ENCODE data around the gene TMSB4X. TPM values are rescaled to one million over a fixed set of nuclear protein-coding genes. Genes with fewer than 3 reads are reported as not detected.
"Not testable (repeated sequence)": the region's sequence is repeated elsewhere in the genome, so short reads cannot be mapped to it uniquely, and the experiment has no call there.

Gene TMSB4X
- 6,544 and 6,612 TPM in 2 replicates for total RNA-seq

DNA sequence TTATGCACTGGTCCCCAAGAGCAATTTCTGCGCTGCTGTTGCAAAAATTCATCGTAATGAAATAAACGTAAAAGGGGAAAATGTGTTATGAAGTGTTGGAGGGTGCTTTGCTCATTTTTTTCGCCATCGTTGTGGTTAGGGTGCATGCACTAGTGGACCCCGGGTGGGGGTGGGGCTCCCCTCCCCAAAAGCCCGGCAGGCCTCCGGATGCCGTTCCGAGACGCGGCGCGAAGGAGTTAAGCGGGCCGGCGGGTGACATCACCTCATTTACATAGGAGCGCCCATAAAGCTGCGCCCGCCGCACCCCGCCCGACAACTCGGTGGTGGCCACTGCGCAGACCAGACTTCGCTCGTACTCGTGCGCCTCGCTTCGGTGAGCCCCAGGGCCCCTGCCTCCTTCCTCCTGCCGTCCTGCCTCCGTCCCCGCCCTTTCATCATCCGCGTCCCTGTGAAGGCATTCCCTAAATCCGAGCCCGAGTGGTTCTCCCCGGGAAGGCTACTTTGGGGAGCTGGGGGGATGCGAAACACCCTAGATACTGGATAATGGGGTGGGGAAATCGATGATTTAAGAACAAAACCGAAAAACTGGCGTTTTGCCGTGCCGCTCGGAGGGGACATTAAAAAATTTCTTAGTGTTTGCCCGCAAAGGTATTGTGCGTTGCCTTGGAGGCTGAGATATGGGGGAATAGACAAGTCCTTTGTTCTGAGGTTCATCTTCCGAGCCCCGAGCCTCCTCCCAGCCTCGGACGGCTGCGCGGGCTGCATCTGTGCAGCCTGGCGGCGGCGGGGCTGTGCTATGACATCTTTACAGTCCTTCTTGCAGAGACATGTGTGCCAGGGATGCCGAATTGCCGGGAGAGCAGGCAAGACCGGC is at the start of gene TMSB4X:
TSS of gene TMSB4X (plus strand) at position 315 of the 874 bp plus-strand sequence.
- H3K9me3 Mint-ChIP-seq: no peaks in the 10 kb centered on the region
- H3K36me3 Mint-ChIP-seq (ENCODE audit: low read depth): peaks cover 34% of the 10 kb centered on the region
- peak; percentile 83 for DNase-seq (ENCODE audit: low spot score)
- no peaks in the 10 kb centered on the region for H3K27me3 Mint-ChIP-seq (ENCODE audit: insufficient read depth)
- peak within 1 kb of the TSS; percentile 97 for H3K4me3 Mint-ChIP-seq
- peak within 1 kb of the TSS; percentile 98 for H3K27ac Mint-ChIP-seq
- intact Hi-C loops (cut with micrococcal nuclease): loop anchor here (1.0 to 10.0 kb wide), 7 partner anchors 9 to 1050 kb away; partner anchors contain the start of genes GEMIN8, OFD1 and TRAPPC2
- H3K4me1 Mint-ChIP-seq (ENCODE audit: low read depth): peaks cover 50% of the 10 kb centered on the region

DNA sequence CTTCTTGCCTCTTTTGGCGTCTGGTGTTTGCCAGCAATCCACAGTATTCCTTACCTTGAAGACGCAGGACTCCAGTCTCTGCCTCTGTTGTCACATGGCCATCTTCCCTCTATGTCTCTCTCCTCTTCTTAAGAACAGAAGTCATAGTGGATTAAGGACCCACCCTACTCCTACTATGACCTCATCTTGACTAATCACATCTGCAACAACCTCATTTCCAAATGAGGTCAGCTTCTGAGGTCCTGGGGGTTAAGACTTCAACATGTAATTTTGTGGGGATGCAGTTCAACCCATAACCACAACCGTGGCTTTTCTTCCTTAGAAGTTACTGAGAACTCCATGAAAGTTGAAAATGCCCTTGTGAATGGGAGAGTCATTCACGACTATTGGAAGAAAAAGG is 45.2 kb upstream of the TMSB4X start:
- Mint-ChIP-seq H3K36me3 (ENCODE audit: low read depth) (no peaks in the 10 kb centered on the region), H3K9me3 (peaks cover 3% of the 10 kb centered on the region), H3K4me3 (no peak overlapping the region), H3K27ac (no peak overlapping the region), H3K27me3 (ENCODE audit: insufficient read depth) (peaks cover 2% of the 10 kb centered on the region), H3K4me1 (ENCODE audit: low read depth) (no peaks in the 10 kb centered on the region)
- intact Hi-C loops (cut with micrococcal nuclease): no loop called here
- no peak for DNase-seq (ENCODE audit: low spot score)

DNA sequence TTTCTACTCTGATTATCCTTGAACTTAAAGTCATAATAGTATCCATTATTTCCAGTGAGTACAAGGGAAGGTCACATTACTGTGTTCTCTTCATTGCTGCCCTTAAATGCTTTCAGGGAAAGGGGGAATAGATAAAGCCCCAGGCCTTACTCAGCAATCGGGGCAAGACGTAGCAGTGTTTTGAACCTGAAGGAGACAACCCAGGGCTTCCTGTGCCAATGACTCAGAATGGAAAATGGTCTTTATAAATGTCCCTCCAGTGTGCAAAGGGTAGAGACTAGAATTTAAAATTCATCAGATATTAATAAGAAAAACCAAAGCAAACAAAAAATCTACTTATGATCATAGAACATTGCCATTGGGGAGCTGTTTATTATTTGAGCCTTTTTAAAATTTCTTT is 44.8 kb upstream of the TMSB4X start:
- Mint-ChIP-seq H3K4me1 (ENCODE audit: low read depth) (no peaks in the 10 kb centered on the region), H3K27ac (no peak overlapping the region), H3K4me3 (no peak overlapping the region), H3K9me3 (peaks cover 1% of the 10 kb centered on the region), H3K36me3 (ENCODE audit: low read depth) (no peaks in the 10 kb centered on the region), H3K27me3 (ENCODE audit: insufficient read depth) (peaks cover under 1% of the 10 kb centered on the region)
- no peak for DNase-seq (ENCODE audit: low spot score)
- intact Hi-C loops (cut with micrococcal nuclease): no loop called here

DNA sequence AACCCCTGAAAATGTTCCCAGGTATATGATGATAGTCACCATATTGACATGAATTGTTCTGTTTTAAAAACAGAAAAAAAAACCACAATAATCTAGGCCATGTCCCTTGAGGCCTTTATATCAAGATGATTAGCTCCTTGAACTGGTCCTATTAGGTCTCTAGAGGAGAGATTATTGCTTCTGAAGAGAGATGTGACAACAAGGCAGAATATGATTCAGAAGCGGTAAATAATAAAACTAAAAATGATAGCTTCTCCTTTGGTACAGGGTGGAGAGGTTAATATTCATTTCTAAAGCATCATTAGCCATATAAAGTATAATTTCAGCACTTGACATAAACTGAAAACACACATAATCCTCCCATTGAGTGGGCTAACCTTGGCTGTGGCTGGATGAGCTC is 42.7 kb upstream of the TMSB4X start:
- Mint-ChIP-seq H3K4me1 (ENCODE audit: low read depth) (no peaks in the 10 kb centered on the region), H3K4me3 (no peak overlapping the region), H3K36me3 (ENCODE audit: low read depth) (no peaks in the 10 kb centered on the region), H3K27ac (no peak overlapping the region), H3K27me3 (ENCODE audit: insufficient read depth) (no peaks in the 10 kb centered on the region), H3K9me3 (no peaks in the 10 kb centered on the region)
- DNase-seq (ENCODE audit: low spot score): no peak
- intact Hi-C loops (cut with micrococcal nuclease): no loop called here

DNA sequence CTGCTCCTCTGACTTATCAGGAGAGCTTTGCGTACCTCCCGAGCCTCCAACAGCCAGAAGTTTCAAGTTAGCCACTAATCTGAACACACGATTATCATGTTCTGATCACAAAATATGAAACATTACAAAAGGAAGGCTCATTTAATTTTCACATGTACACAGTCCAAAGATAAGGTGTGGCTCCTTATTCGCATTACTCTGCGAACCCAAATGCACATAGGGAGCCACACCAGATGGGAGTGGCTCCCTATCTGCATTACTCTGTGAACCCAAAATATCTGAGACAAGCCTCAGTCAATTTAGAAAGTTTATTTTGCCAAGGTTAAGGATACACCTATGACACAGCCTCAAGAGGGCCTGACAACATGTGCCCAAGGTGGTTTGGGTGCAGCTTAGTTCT is 40.1 kb upstream of the TMSB4X start:
- intact Hi-C loops (cut with micrococcal nuclease): no loop called here
- Mint-ChIP-seq H3K9me3 (no peaks in the 10 kb centered on the region), H3K27ac (no peak overlapping the region), H3K27me3 (ENCODE audit: insufficient read depth) (no peaks in the 10 kb centered on the region), H3K4me3 (no peak overlapping the region), H3K4me1 (ENCODE audit: low read depth) (no peaks in the 10 kb centered on the region), H3K36me3 (ENCODE audit: low read depth) (no peaks in the 10 kb centered on the region)
- DNase-seq (ENCODE audit: low spot score): no peak

DNA sequence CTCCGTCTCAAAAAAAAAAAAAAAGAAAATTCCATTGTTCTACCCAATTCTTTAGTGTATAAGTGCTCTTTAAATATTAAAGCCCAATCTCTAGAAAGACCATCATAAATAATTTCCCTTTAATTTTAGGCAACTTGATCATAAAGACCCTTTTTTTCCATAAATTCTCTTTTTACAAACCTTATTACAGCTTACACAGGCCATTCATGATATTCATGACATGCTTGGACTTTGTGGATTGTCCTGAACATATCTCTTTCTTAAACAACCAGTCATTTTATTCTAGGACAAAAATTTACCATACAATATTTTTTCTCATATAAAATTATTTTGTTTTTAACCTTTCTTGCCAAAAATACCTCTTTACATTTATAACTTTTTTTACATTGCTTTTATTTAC is 38.0 kb upstream of the TMSB4X start:
- intact Hi-C loops (cut with micrococcal nuclease): no loop called here
- no peak overlapping the region for H3K4me3 Mint-ChIP-seq
- no peak for DNase-seq (ENCODE audit: low spot score)
- H3K4me1 Mint-ChIP-seq (ENCODE audit: low read depth): no peaks in the 10 kb centered on the region
- H3K27me3 Mint-ChIP-seq (ENCODE audit: insufficient read depth): no peaks in the 10 kb centered on the region
- H3K9me3 Mint-ChIP-seq: no peaks in the 10 kb centered on the region
- no peak overlapping the region for H3K27ac Mint-ChIP-seq
- H3K36me3 Mint-ChIP-seq (ENCODE audit: low read depth): no peaks in the 10 kb centered on the region

DNA sequence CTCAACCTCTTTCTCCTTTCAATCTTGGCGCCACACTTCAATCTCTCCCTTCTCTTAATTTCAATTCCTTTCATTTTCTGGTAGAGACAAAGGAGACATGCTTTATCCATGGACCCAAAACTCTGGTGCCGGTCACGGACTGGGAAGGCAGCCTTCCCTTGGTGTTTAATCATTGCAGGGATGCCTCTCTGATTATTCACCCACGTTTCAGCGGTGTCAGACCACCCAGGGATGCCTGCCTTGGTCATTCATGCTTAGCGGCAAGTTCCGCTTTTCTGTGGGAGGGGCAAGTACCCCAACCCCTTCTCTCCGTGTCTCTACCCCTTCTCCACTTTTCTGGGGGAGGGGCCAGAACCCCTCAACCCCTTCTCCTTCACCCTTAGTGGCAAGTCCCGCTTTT is 34.4 kb upstream of the TMSB4X start:
- H3K4me3 Mint-ChIP-seq; H3K27ac Mint-ChIP-seq; H3K36me3 Mint-ChIP-seq (ENCODE audit: low read depth); intact Hi-C loops (cut with micrococcal nuclease); H3K27me3 Mint-ChIP-seq (ENCODE audit: insufficient read depth); H3K4me1 Mint-ChIP-seq (ENCODE audit: low read depth); H3K9me3 Mint-ChIP-seq; DNase-seq (ENCODE audit: low spot score): not testable (repeated sequence)

DNA sequence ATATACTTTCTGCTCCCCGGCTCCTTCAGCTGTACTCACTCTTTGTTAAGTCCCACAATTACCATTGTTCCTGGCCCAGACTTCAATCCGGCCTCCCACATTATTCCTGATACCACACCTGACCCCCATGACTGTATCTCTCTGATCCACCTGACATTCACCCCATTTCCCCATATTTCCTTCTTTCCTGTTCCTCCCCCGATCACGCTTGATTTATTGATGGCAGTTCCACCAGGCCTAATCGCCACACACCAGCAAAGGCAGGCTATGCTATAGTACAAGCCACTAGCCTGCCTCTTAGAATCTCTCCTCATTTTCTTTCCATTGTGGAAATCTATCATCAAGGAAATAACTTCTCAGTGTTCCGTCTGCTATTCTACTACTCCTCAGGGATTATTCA is 31.3 kb upstream of the TMSB4X start:
- H3K9me3 Mint-ChIP-seq; H3K27me3 Mint-ChIP-seq (ENCODE audit: insufficient read depth); H3K36me3 Mint-ChIP-seq (ENCODE audit: low read depth); H3K4me3 Mint-ChIP-seq; intact Hi-C loops (cut with micrococcal nuclease); DNase-seq (ENCODE audit: low spot score); H3K27ac Mint-ChIP-seq: not testable (repeated sequence)
- peaks cover 27% of the 10 kb centered on the region for H3K4me1 Mint-ChIP-seq (ENCODE audit: low read depth)

DNA sequence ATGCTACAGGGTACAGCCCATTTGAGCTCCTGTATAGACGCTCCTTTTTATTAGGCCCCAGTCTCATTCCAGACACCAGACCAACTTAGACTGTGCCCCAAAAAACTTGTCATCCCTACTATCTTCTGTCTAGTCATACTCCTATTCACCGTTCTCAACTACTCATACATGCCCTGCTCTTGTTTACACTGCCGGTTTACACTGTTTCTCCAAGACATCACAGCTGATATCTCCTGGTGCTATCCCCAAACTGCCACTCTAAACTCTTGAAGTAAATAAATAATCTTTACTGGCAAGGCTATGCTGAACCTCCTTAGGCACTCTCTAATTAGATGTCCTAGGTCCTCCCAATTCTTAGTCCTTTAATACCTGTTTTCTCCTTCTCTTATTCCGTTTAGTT is 30.5 kb upstream of the TMSB4X start:
- intact Hi-C loops (cut with micrococcal nuclease); H3K27me3 Mint-ChIP-seq (ENCODE audit: insufficient read depth); H3K27ac Mint-ChIP-seq: not testable (repeated sequence)

DNA sequence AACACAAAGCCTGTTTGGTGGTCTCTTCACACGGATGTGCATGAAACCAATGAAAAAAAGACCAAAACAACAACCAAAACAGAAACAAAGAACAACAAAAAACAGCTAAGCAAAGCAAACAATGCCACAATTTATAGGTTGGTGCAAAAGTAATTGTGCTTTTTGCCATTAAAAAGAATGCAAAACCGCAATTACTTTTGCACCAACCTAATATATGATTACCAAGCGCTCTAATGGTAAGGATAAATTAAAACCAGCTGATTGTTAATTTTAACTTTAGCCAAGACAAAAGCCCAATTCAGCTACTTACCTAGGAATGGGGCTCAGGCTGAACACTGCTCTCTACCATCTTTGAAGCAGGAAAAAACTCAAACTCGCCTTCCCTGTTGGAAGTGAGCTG is 29.4 kb upstream of the TMSB4X start:
- Mint-ChIP-seq H3K4me3 (no peak overlapping the region), H3K27ac (no peak overlapping the region), H3K27me3 (ENCODE audit: insufficient read depth) (no peaks in the 10 kb centered on the region), H3K36me3 (ENCODE audit: low read depth) (no peaks in the 10 kb centered on the region), H3K9me3 (no peaks in the 10 kb centered on the region), H3K4me1 (ENCODE audit: low read depth) (peaks cover 46% of the 10 kb centered on the region)
- no peak for DNase-seq (ENCODE audit: low spot score)
- intact Hi-C loops (cut with micrococcal nuclease): loop anchor here (5.0 kb wide), 2 partner anchors 312 to 432 kb away; no protein-coding TSS in a partner anchor

More for the DNA sequence above, 30.5 kb upstream of the TMSB4X start:
- not testable (repeated sequence) for H3K4me3 Mint-ChIP-seq; DNase-seq (ENCODE audit: low spot score); H3K36me3 Mint-ChIP-seq (ENCODE audit: low read depth); H3K9me3 Mint-ChIP-seq
- peaks cover 36% of the 10 kb centered on the region for H3K4me1 Mint-ChIP-seq (ENCODE audit: low read depth)

DNA sequence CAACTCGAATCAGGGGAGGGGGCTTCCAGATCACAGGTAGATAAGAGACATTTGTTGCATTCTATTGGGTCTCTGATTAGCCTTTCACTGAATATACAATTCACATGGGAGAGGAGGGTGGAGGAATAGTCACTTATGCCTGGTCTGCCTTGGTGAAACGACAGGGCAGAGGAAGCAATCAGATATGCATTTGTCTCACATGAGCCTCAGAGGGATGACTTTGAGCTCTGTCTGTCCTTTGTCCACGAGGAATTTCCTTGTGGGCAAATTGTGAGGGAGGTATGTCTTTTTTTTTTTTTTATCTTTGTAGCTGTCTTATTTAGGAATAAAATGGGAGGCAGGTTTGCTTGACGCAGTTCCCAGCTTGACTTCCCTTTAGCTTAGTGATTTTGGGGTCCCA is 28.5 kb upstream of the TMSB4X start:
- Mint-ChIP-seq H3K4me1 (ENCODE audit: low read depth) (peaks cover 55% of the 10 kb centered on the region), H3K27me3 (ENCODE audit: insufficient read depth) (no peaks in the 10 kb centered on the region), H3K9me3 (no peaks in the 10 kb centered on the region), H3K4me3 (peak overlapping the region; percentile 49), H3K36me3 (ENCODE audit: low read depth) (no peaks in the 10 kb centered on the region), H3K27ac (peak overlapping the region; percentile 95)
- intact Hi-C loops (cut with micrococcal nuclease): loop anchor here (2.0 to 5.0 kb wide), 3 partner anchors 56 to 431 kb away; no protein-coding TSS in a partner anchor
- DNase-seq (ENCODE audit: low spot score): no peak

DNA sequence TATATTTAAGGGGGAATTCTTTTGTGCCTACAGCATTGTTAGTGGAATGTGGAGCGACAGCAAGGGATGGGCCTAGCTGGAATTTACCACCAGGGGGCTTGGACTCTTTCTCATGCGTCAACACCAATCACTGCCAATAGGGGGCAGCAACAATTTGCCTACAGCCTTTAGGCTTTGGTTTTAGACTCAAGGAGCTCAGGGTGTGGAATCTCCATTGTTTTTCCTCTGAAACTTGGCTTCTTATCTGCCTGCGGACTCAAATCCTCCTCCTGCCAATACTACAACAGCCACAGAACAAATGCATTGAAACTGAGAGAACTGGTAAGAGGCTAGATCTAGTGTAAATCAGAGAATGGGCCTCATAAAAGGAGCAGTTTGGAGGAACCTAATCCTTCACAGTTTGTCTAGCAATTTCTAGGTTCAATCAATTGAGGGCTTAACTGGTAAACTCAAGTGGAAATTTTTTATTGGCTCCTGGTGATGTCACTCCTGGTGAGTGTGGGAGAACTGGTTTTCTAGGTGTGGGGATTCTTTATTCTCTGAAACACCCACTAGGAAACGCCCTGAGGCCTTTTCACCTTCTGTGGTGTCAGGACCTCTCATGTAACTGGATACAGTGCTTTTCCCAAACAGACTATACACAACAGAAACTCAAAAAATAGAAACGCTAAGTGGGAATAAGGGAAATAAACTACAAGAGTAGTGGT is 27.9 kb upstream of the TMSB4X start:
- no peaks in the 10 kb centered on the region for H3K36me3 Mint-ChIP-seq (ENCODE audit: low read depth)
- H3K9me3 Mint-ChIP-seq: no peaks in the 10 kb centered on the region
- peak overlapping the region; percentile 49 for H3K4me3 Mint-ChIP-seq
- H3K27ac Mint-ChIP-seq: peak overlapping the region; percentile 95
- no peaks in the 10 kb centered on the region for H3K27me3 Mint-ChIP-seq (ENCODE audit: insufficient read depth)
- peak; percentile 65 for DNase-seq (ENCODE audit: low spot score)
- H3K4me1 Mint-ChIP-seq (ENCODE audit: low read depth): peaks cover 60% of the 10 kb centered on the region
- intact Hi-C loops (cut with micrococcal nuclease): loop anchor here (1.0 to 5.0 kb wide), 8 partner anchors 56 to 541 kb away; no protein-coding TSS in a partner anchor
